GOT3 (cell line): ENCODE results near the gene UBASH3B.
"Not testable (repeated sequence)": the region's sequence is repeated elsewhere in the genome, so short reads cannot be mapped to it uniquely, and the experiment has no call there.

Experiments used
- DNase-seq: peaks from one replicate; lab custom pipeline; 2025; ENCODE audit warnings: mixed read lengths; lab: John Stamatoyannopoulos, UW

UBASH3B gene, protein sequence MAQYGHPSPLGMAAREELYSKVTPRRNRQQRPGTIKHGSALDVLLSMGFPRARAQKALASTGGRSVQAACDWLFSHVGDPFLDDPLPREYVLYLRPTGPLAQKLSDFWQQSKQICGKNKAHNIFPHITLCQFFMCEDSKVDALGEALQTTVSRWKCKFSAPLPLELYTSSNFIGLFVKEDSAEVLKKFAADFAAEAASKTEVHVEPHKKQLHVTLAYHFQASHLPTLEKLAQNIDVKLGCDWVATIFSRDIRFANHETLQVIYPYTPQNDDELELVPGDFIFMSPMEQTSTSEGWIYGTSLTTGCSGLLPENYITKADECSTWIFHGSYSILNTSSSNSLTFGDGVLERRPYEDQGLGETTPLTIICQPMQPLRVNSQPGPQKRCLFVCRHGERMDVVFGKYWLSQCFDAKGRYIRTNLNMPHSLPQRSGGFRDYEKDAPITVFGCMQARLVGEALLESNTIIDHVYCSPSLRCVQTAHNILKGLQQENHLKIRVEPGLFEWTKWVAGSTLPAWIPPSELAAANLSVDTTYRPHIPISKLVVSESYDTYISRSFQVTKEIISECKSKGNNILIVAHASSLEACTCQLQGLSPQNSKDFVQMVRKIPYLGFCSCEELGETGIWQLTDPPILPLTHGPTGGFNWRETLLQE

DNA sequence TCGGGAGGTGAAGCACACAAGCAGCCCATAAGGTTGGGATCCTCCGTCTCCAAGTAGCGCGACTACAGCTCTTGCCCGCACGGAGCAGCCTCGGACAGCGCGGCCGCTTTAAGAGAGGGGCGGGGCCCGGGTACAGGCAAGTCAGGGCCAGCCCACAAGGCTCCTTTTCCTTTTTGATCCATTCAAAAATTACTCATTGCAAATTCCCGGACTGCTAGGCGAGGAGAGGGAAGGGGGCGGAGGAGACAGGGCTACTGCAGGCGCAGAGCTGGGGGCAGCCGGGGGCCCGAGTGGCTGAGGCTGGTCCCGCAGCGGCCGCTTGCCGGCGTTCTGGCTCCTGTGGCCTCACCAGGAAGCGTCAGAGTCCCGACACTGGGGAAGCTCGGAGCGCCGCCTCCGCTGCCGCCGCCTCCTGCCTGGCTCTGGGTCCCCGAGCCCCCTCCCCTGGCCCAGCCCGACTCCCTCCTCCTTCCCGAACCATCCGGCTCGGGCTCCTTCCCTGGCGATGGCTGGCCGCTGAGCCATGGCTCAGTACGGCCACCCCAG lies at the start of gene UBASH3B:
TSS of gene UBASH3B (plus strand) at position 196 of the 546 bp plus-strand sequence. CDS start at position 524, 328 bp downstream.
- DNase-seq, result peak; percentile 18

DNA sequence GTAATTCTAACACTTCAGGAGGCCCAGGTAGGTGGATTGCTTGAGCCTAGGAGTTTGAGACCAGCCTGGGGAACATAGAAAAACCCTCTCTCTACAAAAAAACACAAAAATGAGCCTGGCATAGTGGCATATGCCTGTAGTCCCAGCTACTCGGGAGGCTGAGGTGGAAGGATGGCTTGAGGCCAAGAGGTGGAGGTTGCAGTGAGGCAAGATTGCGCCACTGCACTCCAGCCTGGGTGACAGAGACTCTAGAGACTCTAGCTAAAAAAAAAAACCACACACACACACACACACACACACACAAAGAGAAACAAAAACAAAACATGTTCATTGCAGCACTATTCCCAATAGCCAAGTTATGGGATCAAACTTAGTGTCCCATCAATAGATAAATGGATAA lies 48.4 kb upstream of the UBASH3B start:
- DNase-seq, result not testable (repeated sequence)

DNA sequence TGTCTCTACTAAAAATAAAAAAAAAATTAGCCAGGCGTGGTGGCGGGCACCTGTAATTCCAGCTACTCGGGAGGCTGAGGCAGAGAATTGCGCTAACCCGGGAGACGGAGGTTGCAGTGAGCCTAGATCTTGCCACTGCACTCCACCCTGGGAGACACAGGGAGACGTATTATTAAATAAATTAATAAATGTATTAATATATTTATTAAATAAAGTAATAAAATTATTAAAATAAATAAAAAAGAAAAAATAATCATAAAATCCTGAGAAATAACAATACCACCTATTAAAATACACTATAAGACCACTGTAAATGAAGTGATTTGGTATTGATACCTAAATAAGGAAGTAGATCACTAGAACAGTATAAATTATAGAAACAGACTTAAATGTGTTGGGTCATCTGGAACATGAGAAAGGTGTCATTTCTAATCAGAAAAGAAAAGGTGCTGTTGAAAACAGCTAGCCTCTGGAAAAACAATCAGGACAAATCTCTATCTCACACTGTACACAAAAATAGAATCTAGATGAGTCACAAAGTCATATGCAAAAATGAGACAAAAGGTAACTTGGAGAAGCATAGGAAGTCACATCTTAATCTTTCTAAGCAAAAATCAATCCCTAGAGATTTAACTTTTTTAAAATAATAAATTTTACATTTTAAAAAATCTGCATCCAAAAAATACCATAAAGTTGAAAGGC lies 43.2 kb upstream of the UBASH3B start:
- DNase-seq, result no peak

DNA sequence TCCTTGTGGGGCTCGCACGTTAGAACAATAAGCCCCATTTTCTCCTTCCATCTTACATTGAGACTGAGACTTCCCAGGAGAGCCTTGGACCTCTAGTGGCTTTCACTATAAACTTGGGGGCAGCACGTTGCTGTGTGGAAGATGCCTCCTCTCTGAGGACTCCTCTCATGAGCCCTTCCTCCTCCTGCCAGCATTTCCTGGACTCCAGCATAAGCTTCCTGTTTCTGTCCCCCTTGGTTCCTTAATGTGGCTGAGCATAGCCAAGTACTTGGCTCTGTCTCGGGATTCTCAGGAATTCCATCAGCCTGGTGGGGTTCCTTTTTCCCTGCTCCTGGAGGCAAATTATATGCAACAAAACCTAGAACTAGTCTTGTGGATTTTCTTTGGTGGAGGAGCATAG lies 38.8 kb upstream of the UBASH3B start:
- DNase-seq, result no peak

DNA sequence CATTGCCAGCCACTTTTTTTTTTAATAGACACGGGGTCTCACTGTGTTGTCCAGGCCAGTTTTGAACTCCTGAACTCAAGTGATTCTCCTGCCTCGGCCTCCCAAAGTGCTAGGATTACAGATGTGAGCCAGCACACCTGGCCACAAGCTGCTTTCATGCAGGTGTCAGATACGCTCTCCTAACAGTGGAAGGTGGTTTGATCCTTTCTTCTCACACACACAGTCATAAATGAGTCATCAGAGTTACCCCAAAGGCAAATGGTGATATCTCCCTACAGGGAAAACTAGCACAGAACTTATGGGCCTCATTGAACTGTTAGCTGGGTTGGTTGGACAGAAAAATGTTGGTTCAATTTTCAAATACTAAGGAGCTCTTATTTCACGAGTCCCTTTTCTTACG lies 38.2 kb upstream of the UBASH3B start:
- DNase-seq, result no peak

DNA sequence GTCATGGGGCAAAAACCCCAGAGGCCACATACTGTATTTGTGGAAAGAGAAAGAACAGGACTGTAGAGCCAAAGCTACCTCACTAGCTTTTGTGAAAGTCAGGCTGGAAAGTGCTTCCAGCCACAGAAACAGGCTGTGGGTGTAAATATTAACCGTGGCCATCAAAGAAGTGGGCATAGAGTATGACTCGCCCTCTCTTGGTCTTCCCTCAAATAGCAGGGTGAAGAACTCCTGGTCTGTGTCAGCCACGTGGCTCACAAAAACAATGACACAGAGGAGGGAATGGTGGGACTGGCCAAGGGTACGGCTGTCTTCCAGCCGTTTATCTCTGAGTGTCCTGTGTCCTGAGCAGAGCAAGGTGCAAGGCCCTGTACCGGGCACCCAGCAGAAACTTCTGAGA lies 37.6 kb upstream of the UBASH3B start:
- DNase-seq, result no peak

DNA sequence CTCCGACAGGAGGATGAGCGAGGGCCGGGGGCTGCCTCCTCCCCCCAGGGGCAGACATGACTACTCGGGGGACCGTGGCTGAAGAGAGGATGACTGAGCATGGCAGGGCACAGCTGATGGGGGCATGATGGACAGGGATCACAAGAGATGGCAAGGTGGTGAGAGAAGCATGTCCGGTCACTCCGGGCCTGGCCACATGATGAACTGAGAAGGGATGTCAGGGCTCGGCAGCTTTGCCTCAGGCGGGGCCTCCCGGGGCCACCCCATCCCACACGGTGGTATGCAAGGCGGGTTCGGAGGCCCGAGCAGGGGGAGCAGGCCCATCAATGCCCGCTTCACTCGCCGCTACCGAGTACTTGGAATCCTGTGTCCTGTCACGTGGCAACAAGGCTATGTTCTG lies 36.6 kb upstream of the UBASH3B start:
- no peak for DNase-seq

DNA sequence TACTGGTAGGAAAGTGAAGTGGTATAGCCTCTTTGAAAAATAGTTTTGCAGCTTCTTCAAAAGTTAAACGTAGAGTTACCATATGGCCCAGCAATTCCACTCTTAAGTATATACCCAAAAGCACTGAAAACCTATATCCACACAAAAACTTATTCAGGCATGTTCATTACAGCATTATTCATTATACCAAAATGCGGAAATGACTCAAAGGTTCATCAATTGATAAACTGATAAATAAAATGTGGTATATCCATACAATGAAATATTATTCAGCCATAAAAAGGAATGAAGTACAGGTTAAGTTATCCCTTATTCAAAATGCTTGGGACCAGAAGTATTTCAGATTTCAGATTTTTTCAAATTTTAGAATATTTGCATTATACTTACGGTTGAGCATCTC lies 35.8 kb upstream of the UBASH3B start:
- no peak for DNase-seq

DNA sequence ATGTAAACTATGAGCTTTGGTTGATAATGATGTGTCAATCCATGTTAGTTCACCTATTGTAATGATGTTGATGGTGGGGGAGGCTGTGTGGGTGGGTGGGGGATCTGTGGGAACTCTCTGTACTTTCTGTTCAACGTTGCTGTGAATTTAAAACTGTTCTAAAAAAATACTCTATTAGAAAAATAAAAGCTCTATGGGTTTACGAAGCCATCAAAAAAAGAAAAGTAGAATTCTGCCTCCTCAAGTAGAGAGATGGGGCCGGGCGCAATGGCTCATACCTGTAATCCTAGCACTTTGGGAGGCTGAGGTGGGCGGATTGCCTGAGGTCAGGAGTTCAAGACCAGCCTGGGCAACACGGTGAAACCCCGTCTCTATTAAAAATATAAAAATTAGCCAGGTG lies 30.0 kb upstream of the UBASH3B start:
- not testable (repeated sequence) for DNase-seq

DNA sequence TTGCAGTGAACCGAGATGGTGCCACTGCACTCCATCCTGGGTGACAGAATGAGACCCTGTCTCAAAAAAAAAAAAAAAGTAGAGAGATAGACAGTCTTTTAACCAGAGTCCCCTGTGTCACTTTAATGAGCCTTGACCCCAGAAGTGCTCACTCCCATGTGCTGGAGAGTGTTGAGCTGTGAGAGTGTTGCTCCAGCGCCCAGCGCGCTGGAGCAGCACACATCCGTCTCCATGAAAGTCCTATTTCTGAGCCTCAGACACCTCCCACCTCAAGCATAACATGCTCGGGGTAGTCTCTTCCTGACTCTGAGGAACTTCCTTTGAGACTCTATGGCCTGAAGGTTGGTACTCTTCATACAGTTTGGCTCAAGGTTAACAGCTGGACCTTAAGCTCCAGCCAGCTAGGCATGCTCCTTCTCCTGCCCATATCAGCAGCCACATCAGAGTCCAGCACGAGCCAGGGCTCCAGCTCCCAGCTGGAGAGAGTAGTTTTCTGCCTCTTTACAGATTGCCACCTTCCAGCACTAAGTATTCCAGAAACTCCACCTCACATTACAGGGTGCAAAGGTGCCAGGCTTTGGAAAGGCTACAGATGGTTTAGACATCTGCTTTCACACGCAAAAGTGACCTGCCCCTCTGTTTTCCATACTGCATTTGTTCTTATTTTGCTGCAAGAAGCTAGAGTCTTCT lies 29.4 kb upstream of the UBASH3B start:
- no peak for DNase-seq

DNA sequence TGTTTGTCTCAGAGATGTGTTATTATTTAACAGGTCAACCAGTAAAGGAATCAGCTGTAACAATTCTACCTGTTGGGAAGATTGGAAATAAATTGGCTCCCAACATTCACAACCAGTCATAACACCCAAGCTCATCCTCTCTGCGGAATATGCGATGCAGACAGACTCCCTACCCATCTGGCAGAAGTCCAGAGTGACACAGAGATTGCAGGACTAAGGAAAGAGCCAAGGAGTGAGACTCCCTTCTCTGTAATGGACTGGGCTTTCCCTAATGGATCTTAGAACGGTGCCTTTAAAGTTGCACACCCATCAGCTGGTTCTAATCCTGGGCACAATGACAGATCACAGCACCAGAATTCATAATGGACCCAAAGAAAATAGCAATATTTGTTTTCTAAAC lies 27.8 kb upstream of the UBASH3B start:
- no peak for DNase-seq

DNA sequence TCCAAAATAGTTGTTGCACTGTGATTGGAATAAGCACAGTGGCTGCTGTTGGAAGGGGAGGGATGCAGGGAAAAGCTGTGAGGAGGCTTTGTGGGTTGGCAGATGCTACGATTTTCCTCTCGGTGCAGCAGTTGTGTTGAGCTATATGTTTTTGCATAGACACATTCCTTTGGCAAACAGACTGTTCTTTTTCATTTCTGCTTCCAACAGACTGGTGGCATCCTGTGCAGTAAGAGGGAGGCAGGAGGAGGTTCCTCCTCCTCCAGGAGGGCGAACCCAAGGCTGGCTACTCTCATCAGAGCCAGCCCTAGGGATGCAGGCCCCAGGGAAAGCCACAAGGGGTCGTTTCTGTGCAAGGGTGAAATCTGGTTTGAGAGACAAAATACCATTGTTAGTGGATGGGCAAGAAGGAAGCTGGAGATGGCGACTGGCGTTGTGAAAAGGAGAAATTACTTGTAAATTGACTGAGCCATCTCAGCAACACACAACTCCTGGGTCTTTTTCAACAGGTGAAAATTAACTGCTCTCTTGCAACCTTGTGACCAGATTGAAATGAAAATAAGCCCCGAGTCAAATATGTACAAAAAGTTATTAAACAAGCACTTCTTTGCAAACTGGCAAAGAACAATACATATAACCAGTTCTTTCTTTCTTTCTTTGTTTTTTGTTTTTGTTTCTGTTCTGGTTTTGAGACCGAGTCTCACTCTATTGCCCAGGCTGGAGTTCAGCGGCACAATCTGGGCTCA lies 26.5 kb upstream of the UBASH3B start:
- DNase-seq, result no peak

DNA sequence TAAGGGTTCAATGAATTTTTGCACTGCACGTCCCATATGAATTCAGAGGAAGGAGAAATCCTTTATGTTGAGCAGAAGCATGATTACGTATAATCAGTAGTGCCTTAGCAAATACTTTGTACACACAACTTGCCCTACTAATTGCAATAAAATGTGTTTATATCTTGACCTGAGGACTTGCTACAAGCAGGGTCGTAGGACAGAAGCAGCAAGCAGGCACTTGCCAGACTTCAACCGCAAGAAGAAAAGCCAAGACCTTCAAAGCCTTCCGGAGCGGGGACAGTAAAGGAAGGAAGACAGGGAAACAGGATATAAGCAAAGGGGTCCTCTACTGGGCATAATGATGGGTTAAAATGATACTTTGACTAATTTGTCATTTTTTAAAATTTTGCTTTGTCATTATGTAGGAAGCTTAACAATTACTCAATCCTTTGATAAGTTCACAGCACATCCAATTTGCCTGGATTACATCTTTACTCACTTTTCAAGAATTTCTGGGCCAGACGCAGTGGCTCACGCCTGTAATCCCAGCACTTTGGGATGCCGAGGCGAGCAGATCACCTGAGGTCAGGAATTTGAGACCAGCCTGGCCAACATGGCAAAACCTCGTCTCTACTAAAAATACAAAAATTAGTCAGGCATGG lies 23.2 kb upstream of the UBASH3B start:
- no peak for DNase-seq

DNA sequence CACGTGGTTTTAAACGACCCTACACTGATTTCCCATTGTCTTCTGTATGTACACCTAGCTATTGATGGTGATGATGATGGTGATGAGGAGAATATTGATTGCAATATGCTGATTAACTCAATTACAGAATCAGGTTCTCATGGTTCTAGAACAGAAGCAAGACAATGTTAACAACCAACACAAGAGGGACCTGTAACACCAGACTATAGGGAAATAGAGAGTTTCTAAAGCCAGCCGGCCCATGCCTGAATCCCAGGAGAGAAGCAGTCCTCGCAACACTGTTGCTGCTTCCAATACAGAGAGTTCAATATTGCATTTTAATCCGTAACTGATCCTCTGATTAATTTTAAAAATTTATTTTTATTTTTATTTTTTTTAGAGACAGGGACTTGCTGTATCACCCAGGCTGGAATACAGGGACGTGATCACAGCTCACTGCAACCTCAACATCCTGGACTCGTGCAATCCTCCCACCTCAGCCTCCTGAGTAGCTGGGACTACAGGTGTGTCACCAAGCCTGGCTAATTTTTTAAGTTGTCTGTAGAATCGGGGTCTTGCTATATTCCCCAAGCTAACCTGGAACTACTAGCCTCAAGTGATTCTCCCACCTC lies 22.2 kb upstream of the UBASH3B start:
- DNase-seq, result no peak

DNA sequence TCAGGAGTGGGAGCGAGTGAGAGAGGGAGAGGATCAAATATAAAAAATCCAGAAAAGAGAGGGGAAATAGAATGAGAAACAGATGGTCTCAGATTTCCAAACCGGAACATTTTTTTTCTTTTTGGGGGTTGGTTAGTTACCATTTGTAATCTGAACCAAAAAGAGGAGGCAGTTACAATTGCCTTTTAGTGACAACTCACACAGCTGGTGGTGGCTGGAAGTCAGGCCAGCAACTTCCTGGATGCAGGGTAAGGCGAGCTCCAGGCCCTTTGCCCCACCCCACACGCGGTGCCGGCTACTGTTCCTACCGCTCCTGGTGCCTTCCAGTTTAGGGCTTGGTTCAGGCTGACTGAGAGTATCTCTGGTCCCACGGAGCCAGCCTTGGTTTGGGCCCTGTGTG lies 21.0 kb upstream of the UBASH3B start:
- no peak for DNase-seq

DNA sequence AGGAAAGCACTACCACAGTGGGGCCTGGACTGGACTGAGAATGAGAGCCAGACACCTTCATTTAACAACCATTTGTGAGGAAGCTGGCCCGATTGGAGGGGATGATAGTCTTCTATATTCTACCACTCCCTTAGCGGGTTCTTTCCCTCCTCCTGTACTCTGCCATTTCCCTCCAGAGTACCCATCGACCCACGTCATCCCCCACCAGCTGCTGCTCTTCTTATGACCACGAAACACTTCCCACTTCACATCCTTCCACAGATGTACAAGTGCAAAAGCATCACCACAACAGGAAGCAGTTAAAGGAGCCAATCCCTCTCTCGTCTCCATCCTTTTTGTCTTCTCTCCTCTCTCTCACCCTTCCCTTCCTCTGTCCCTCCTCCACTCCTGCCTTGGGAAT lies 18.0 kb upstream of the UBASH3B start:
- DNase-seq, result no peak

DNA sequence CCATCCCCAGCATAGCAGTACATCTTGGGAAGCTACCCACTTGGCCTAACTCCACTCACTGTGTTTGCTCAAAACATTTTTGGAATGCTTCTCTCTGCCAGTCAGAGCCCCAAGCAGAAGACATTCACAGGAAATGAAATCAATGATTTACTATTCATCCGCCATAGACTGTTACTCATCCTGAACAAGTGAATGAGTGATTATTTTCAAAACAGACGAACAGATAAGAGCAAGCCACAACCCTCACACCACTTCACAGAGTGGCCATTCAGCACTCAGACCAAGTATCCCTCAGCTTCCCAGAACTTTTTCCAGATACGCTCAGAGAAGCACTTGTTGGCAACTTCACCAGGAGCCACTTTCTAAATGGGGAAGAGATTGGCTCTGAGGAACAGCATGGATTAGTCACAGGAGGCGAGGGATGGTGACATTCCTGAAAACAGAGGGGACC lies 13.0 kb upstream of the UBASH3B start:
- peak; percentile 3 for DNase-seq

DNA sequence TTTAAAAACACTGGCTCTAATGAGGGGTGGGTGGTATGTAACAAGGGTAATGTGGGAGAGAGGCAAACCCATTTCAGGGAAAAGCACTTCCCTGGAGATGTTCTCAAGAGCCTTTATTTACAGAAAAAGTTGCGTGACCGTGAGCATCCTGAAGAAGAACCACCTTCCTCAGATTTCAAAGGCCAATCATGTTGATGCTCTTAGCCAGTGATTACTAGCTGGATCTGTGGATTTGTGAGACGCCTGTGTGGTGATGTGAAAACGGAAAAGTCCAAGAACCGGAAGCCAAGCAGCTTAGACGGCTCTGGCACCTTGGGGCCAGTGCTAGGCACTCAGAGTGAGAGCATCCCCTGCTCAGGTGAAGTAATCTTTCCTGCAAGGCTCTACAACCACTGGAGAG lies 12.6 kb upstream of the UBASH3B start:
- no peak for DNase-seq

DNA sequence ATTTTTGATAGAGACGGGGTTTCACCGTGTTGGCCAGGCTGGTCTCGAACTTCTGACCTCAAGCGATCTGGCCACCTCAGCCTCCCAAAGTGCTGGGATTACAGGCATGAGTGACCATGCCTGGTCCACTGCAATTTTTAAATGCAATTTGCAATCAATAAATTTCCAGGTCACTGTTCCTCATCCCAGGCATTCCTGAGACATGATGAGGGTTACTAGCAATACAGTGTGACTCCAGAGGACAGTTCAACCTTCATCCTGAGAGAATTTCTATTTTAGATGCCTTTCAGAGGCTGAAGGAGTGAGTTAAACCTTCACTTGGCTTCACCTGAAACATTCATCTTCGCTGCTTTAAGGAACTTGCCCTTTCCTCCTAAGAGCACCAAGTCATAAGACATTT lies 9.7 kb upstream of the UBASH3B start:
- DNase-seq, result no peak
